ENCODE data around the gene CCR7.
A peak's percentile ranks its signal among the peaks of the same experiment; 100 is the strongest.

Gene CCR7

DNA sequence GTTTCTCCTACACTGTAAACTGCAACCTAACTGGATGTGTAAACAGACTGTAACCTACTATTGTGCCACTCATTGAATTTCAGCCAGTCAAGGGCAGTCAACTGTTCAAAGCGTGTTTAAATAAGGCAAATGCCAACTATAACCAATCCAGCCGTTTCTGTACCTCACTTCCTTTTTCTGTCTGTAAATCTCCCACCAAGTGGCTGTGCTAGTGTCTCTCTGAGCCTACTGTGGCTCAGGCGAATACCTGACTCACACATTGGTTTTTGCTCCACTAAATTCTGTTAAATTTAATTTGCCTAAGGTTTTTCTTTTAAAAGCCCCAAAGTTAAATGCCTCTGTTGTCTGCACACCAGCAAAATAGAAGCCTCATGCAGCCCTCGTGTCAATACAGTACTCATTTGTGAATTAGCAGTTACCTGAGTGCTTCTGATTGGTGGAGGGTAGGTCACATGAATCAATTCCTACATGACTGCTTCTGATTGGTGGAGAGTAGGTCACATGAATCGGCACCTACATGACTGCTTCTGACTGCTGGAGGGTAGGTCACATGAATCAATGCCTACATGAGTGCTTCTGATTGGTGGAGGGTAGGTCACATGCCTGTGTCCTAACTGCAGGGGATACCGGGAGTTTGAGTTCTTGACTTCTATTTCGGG is 31.1 kb upstream of the CCR7 start:
- TF ChIP-seq, protein P1, sequence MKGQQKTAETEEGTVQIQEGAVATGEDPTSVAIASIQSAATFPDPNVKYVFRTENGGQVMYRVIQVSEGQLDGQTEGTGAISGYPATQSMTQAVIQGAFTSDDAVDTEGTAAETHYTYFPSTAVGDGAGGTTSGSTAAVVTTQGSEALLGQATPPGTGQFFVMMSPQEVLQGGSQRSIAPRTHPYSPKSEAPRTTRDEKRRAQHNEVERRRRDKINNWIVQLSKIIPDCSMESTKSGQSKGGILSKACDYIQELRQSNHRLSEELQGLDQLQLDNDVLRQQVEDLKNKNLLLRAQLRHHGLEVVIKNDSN (IDR thresholded peaks at IDR 0.05): peak; percentile 85
- no peak for TF ChIP-seq YY1 (IDR thresholded peaks at IDR 0.05; ENCODE audit: low read depth)

DNA sequence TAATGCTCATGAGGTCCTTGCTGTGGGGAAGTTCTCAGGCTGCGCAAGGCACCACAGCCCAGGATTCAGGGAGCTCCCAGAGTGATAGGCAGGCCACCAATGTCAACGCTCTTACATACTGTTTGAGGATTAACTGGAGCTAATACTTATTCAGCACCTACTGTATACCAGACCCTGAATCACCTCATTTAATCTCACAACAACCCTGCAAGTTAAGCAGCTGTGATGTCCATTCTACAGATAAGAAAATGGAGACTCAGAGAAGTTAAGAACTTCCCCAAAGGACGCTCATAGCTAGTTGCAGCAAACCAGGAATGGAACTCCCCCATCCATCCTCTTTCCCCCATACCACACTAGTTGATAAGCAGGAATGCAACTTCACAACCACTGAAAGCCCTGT is 25.5 kb upstream of the CCR7 start:
- TF ChIP-seq, protein P1 (IDR thresholded peaks at IDR 0.05): no peak
- TF ChIP-seq CEBPB (IDR thresholded peaks at IDR 0.05) (no peak), CREB1 (IDR thresholded peaks at IDR 0.05; ENCODE audit: low read depth) (no peak), NFIC (IDR thresholded peaks at IDR 0.05) (no peak), TEAD4 (IDR thresholded peaks at IDR 0.05) (no peak), EGR1 (IDR thresholded peaks at IDR 0.05) (no peak), FOXM1 (IDR thresholded peaks at IDR 0.05; ENCODE audit: borderline replicate concordance, low read depth) (no peak), ZBTB7A (IDR thresholded peaks at IDR 0.05; ENCODE audit: low read depth) (no peak), RAD21 (IDR thresholded peaks at IDR 0.05; ENCODE audit: low read depth) (no peak), YY1 (IDR thresholded peaks at IDR 0.05; ENCODE audit: low read depth) (no peak), EP300 (IDR thresholded peaks at IDR 0.05; ENCODE audit: borderline replicate concordance) (no peak), TCF12 (IDR thresholded peaks at IDR 0.05; ENCODE audit: low read depth) (no peak), TAF1 (IDR thresholded peaks at IDR 0.05; ENCODE audit: low read depth) (no peak)
- TF ChIP-seq, protein P2, sequence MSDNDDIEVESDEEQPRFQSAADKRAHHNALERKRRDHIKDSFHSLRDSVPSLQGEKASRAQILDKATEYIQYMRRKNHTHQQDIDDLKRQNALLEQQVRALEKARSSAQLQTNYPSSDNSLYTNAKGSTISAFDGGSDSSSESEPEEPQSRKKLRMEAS (IDR thresholded peaks at IDR 0.05): no peak
- TF ChIP-seq, protein P3, sequence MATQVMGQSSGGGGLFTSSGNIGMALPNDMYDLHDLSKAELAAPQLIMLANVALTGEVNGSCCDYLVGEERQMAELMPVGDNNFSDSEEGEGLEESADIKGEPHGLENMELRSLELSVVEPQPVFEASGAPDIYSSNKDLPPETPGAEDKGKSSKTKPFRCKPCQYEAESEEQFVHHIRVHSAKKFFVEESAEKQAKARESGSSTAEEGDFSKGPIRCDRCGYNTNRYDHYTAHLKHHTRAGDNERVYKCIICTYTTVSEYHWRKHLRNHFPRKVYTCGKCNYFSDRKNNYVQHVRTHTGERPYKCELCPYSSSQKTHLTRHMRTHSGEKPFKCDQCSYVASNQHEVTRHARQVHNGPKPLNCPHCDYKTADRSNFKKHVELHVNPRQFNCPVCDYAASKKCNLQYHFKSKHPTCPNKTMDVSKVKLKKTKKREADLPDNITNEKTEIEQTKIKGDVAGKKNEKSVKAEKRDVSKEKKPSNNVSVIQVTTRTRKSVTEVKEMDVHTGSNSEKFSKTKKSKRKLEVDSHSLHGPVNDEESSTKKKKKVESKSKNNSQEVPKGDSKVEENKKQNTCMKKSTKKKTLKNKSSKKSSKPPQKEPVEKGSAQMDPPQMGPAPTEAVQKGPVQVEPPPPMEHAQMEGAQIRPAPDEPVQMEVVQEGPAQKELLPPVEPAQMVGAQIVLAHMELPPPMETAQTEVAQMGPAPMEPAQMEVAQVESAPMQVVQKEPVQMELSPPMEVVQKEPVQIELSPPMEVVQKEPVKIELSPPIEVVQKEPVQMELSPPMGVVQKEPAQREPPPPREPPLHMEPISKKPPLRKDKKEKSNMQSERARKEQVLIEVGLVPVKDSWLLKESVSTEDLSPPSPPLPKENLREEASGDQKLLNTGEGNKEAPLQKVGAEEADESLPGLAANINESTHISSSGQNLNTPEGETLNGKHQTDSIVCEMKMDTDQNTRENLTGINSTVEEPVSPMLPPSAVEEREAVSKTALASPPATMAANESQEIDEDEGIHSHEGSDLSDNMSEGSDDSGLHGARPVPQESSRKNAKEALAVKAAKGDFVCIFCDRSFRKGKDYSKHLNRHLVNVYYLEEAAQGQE (IDR thresholded peaks at IDR 0.05; ENCODE audit: low read depth): no peak

DNA sequence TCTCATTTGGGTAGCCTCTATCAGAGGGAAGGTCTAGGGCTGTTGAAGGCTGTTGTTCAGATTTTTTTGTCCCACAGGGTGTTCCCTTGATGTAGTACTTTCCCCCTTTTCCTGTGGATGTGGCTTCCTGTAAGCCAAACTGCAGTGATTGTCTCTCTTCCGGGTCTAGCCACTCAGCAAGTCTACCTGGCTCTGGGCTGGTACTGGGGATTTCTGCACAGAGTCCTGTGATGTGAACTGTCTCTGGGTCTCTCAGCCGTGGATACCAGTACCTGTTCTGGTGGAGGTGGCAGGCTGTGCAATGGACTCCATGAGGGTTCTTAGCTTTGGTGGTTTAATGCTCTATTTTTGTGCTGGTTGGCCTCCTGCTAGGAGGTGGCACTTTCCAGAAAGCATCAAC is 23.3 kb upstream of the CCR7 start:
- no peak for TF ChIP-seq TAF1 (IDR thresholded peaks at IDR 0.05; ENCODE audit: low read depth)
- no peak for TF ChIP-seq NFIC (IDR thresholded peaks at IDR 0.05)
- no peak for TF ChIP-seq TEAD4 (IDR thresholded peaks at IDR 0.05)
- no peak for TF ChIP-seq RAD21 (IDR thresholded peaks at IDR 0.05; ENCODE audit: low read depth)
- TF ChIP-seq, protein P2 (IDR thresholded peaks at IDR 0.05): no peak
- TF ChIP-seq ZBTB7A (IDR thresholded peaks at IDR 0.05; ENCODE audit: low read depth): no peak
- TF ChIP-seq CEBPB (IDR thresholded peaks at IDR 0.05): no peak
- TF ChIP-seq EGR1 (IDR thresholded peaks at IDR 0.05): no peak
- no peak for TF ChIP-seq FOXM1 (IDR thresholded peaks at IDR 0.05; ENCODE audit: borderline replicate concordance, low read depth)
- TF ChIP-seq YY1 (IDR thresholded peaks at IDR 0.05; ENCODE audit: low read depth): no peak
- TF ChIP-seq, protein P1 (IDR thresholded peaks at IDR 0.05): no peak

DNA sequence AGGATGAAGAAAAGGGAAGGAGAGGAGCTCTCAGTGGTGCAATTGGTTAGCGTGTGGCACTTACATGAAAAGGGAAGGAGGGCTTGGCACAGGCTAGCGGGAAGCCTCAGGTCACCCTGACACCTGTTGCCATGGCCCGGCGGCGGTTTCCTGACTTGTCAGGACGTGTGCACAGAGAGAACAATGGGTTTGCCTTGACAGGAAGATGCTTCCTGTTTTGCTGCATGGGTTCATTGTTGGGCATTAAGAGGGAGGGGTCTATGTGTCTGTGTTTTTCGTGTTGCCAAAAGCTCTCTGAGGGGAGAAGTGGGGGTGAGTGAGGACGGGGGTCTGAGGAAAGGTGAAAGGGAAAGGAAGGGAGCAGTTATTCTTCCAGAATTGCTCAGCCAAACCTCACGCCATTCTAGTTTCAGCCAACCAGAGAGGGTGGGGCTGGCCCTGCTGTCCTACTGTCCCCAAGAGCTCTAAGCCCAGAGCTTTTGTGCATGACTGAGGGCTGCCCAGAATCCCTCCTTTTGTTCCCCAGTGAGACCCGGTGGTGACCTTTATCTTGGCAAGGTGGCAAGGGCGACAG is 17.1 kb upstream of the CCR7 start:
- TF ChIP-seq NFIC (IDR thresholded peaks at IDR 0.05) (no peak), EGR1 (IDR thresholded peaks at IDR 0.05) (no peak), TEAD4 (IDR thresholded peaks at IDR 0.05) (no peak), EP300 (IDR thresholded peaks at IDR 0.05; ENCODE audit: borderline replicate concordance) (no peak), RAD21 (IDR thresholded peaks at IDR 0.05; ENCODE audit: low read depth) (no peak), TAF1 (IDR thresholded peaks at IDR 0.05; ENCODE audit: low read depth) (no peak), CEBPB (IDR thresholded peaks at IDR 0.05) (no peak), TCF12 (IDR thresholded peaks at IDR 0.05; ENCODE audit: low read depth) (no peak), YY1 (IDR thresholded peaks at IDR 0.05; ENCODE audit: low read depth) (no peak)
- TF ChIP-seq, protein P2 (IDR thresholded peaks at IDR 0.05): no peak

DNA sequence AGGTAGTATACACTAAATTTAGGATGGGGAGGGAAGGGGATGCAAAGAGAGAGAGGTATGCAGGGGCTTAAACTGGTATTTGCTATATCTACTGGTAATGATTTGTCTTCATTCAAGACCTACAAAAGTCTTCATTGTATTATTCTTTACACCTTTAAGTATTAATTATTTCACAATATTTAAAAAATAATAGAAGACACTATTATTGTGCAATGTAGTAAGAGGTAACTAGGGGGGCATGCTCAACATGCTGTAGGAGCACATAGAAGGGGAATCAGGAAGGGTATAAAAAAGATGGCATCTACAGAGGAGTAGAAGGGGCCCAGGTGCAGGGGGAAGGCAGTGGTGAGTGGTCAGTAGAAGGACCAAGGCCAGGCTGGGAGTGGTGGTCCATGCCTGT is 14.9 kb upstream of the CCR7 start:
- TF ChIP-seq ZBTB7A (IDR thresholded peaks at IDR 0.05; ENCODE audit: low read depth) (no peak), EP300 (IDR thresholded peaks at IDR 0.05; ENCODE audit: borderline replicate concordance) (no peak), TCF12 (IDR thresholded peaks at IDR 0.05; ENCODE audit: low read depth) (no peak), YY1 (IDR thresholded peaks at IDR 0.05; ENCODE audit: low read depth) (no peak), CEBPB (IDR thresholded peaks at IDR 0.05) (no peak), TAF1 (IDR thresholded peaks at IDR 0.05; ENCODE audit: low read depth) (no peak), FOXM1 (IDR thresholded peaks at IDR 0.05; ENCODE audit: borderline replicate concordance, low read depth) (no peak), RAD21 (IDR thresholded peaks at IDR 0.05; ENCODE audit: low read depth) (no peak), EGR1 (IDR thresholded peaks at IDR 0.05) (no peak), CREB1 (IDR thresholded peaks at IDR 0.05; ENCODE audit: low read depth) (no peak), TEAD4 (IDR thresholded peaks at IDR 0.05) (no peak), NFIC (IDR thresholded peaks at IDR 0.05) (no peak)
- TF ChIP-seq, protein P1 (IDR thresholded peaks at IDR 0.05): no peak
- TF ChIP-seq, protein P2 (IDR thresholded peaks at IDR 0.05): no peak
- TF ChIP-seq, protein P3 (IDR thresholded peaks at IDR 0.05; ENCODE audit: low read depth): no peak

All from Ishikawa (cell line).